Measurements from ENCODE around the gene PPP1R13B.
"Not testable (repeated sequence)": the region's sequence is repeated elsewhere in the genome, so short reads cannot be mapped to it uniquely, and the experiment has no call there.

PPP1R13B gene

GRCh38 chr14:103692159-103692558 lies 155.2 kb downstream of the PPP1R13B start:
- no peak overlapping the region for H2BK5ac ChIP-seq (ENCODE audit: low read length)
- no peak overlapping the region for H3K14ac ChIP-seq (ENCODE audit: low read length)
- peaks cover 7% of the 10 kb centered on the region for H3K79me1 ChIP-seq (ENCODE audit: low read depth, low read length)
- H2BK15ac ChIP-seq (ENCODE audit: low read length), result no peak overlapping the region
- WGBS, 2 donors (ENCODE audit: extremely low coverage in 2 of 2, insufficient read length in 2 of 2, insufficient replicate concordance in 1 of 2), result no CpG with 5 or more reads among the region's 17 CpGs
- H3K4ac ChIP-seq (ENCODE audit: low read length), result no peak overlapping the region
- peaks cover 3 to 9% of the 10 kb centered on the region in 2 donors for H3K4me1 ChIP-seq (ENCODE audit: control insufficient read depth in 2 of 2, insufficient read depth in 1 of 2, low read depth in 1 of 2, low read length in 2 of 2)
- peak overlapping the region; percentile 27 for H3K18ac ChIP-seq (ENCODE audit: low read length)
- H3K36me3 ChIP-seq (replicated peaks in 1 of 2; ENCODE audit: control insufficient read depth in 2 of 2, insufficient read depth in 2 of 2, low read length in 2 of 2), result peaks cover 37 to 90% of the 10 kb centered on the region in 2 donors
- DNase-seq (ENCODE audit: low spot score), result no peak
- no peak overlapping the region for H2AK5ac ChIP-seq (ENCODE audit: low read depth, low read length)
- no peak overlapping the region for H2AFZ ChIP-seq (ENCODE audit: low read length)
- H3K4me2 ChIP-seq (ENCODE audit: insufficient read depth, low read length, poor library complexity, severe bottlenecking), result no peak overlapping the region
- no peaks in the 10 kb centered on the region for H3K27me3 ChIP-seq (ENCODE audit: control insufficient read depth in 3 of 3, insufficient read depth in 3 of 3, low read depth in 1 of 3, low read length in 3 of 3)
- no peak overlapping the region for H3K23ac ChIP-seq (ENCODE audit: low read depth, low read length, poor library complexity)
- no peak overlapping the region for H3K27ac ChIP-seq (replicated peaks; ENCODE audit: low read length)
- no peak overlapping the region for H4K8ac ChIP-seq (ENCODE audit: low read depth, low read length)
- no peak overlapping the region for H3K4me3 ChIP-seq (ENCODE audit: low read length in 2 of 2)
- H2BK12ac ChIP-seq (ENCODE audit: low read length), result no peak overlapping the region
- H2BK120ac ChIP-seq (ENCODE audit: low read depth, low read length), result no peak overlapping the region
- H3K9me3 ChIP-seq (replicated peaks in 1 of 2; ENCODE audit: control insufficient read depth in 2 of 2, insufficient read depth in 1 of 2, low read depth in 1 of 2, low read length in 2 of 2), result no peaks in the 10 kb centered on the region
- no peak overlapping the region for H3K9ac ChIP-seq (ENCODE audit: low read depth, low read length, poor library complexity)
- no peak overlapping the region for H4K91ac ChIP-seq (ENCODE audit: low read depth, low read length, poor library complexity)

GRCh38 chr14:103691655-103692054 lies 155.7 kb downstream of the PPP1R13B start:
- DNase-seq (ENCODE audit: low spot score); H3K4me3 ChIP-seq (ENCODE audit: low read length in 2 of 2); H3K79me1 ChIP-seq (ENCODE audit: low read depth, low read length); H2BK12ac ChIP-seq (ENCODE audit: low read length); H4K91ac ChIP-seq (ENCODE audit: low read depth, low read length, poor library complexity); H3K18ac ChIP-seq (ENCODE audit: low read length); H2BK5ac ChIP-seq (ENCODE audit: low read length); H2BK15ac ChIP-seq (ENCODE audit: low read length); H3K27ac ChIP-seq (replicated peaks; ENCODE audit: low read length); H2AFZ ChIP-seq (ENCODE audit: low read length); H2AK5ac ChIP-seq (ENCODE audit: low read depth, low read length); H3K14ac ChIP-seq (ENCODE audit: low read length); H3K23ac ChIP-seq (ENCODE audit: low read depth, low read length, poor library complexity); H3K9ac ChIP-seq (ENCODE audit: low read depth, low read length, poor library complexity); H3K27me3 ChIP-seq (ENCODE audit: control insufficient read depth in 3 of 3, insufficient read depth in 3 of 3, low read depth in 1 of 3, low read length in 3 of 3); H2BK120ac ChIP-seq (ENCODE audit: low read depth, low read length); H3K4me1 ChIP-seq (ENCODE audit: control insufficient read depth in 2 of 2, insufficient read depth in 1 of 2, low read depth in 1 of 2, low read length in 2 of 2); H3K4me2 ChIP-seq (ENCODE audit: insufficient read depth, low read length, poor library complexity, severe bottlenecking); H3K4ac ChIP-seq (ENCODE audit: low read length); H3K9me3 ChIP-seq (replicated peaks in 1 of 2; ENCODE audit: control insufficient read depth in 2 of 2, insufficient read depth in 1 of 2, low read depth in 1 of 2, low read length in 2 of 2); H4K8ac ChIP-seq (ENCODE audit: low read depth, low read length): not testable (repeated sequence)
- WGBS, 2 donors (ENCODE audit: extremely low coverage in 2 of 2, insufficient read length in 2 of 2, insufficient replicate concordance in 1 of 2), result no CpG with 5 or more reads among the region's 5 CpGs
- peaks cover 41 to 90% of the 10 kb centered on the region in 2 donors for H3K36me3 ChIP-seq (replicated peaks in 1 of 2; ENCODE audit: control insufficient read depth in 2 of 2, insufficient read depth in 2 of 2, low read length in 2 of 2)

- no peak overlapping the region for H2BK5ac ChIP-seq (ENCODE audit: low read length)
- DNase-seq (ENCODE audit: low spot score), result no peak
Observed at GRCh38 chr14:103690332-103690731, 157.0 kb downstream of the PPP1R13B start.

GRCh38 chr14:103688906-103689902 lies 158.2 kb downstream of the PPP1R13B start:
- H4K91ac ChIP-seq (ENCODE audit: low read depth, low read length, poor library complexity), result no peak overlapping the region
- H3K18ac ChIP-seq (ENCODE audit: low read length), result no peak overlapping the region
- no peak overlapping the region for H3K9ac ChIP-seq (ENCODE audit: low read depth, low read length, poor library complexity)
- H3K4me2 ChIP-seq (ENCODE audit: insufficient read depth, low read length, poor library complexity, severe bottlenecking), result no peak overlapping the region
- H3K9me3 ChIP-seq (replicated peaks in 1 of 2; ENCODE audit: control insufficient read depth in 2 of 2, insufficient read depth in 1 of 2, low read depth in 1 of 2, low read length in 2 of 2), result no peaks in the 10 kb centered on the region
- no peak overlapping the region for H4K8ac ChIP-seq (ENCODE audit: low read depth, low read length)
- 100% methylated on average over 4 of the region's 16 CpGs; no CpG with 5 or more reads in 1 of the 2 donors for WGBS, 2 donors (ENCODE audit: extremely low coverage in 2 of 2, insufficient read length in 2 of 2, insufficient replicate concordance in 1 of 2)
- peaks cover 3% of the 10 kb centered on the region for H3K79me1 ChIP-seq (ENCODE audit: low read depth, low read length)
- no peak for DNase-seq (ENCODE audit: low spot score)
- no peak overlapping the region for H2BK120ac ChIP-seq (ENCODE audit: low read depth, low read length)
- H3K4me1 ChIP-seq (ENCODE audit: control insufficient read depth in 2 of 2, insufficient read depth in 1 of 2, low read depth in 1 of 2, low read length in 2 of 2), result no peaks in the 10 kb centered on the region
- peaks cover 37 to 92% of the 10 kb centered on the region in 2 donors for H3K36me3 ChIP-seq (replicated peaks in 1 of 2; ENCODE audit: control insufficient read depth in 2 of 2, insufficient read depth in 2 of 2, low read length in 2 of 2)
- H3K4me3 ChIP-seq (ENCODE audit: low read length in 2 of 2), result no peak overlapping the region
- no peak overlapping the region for H3K23ac ChIP-seq (ENCODE audit: low read depth, low read length, poor library complexity)
- no peak overlapping the region for H3K27ac ChIP-seq (replicated peaks; ENCODE audit: low read length)
- no peak overlapping the region for H2AFZ ChIP-seq (ENCODE audit: low read length)
- H3K27me3 ChIP-seq (ENCODE audit: control insufficient read depth in 3 of 3, insufficient read depth in 3 of 3, low read depth in 1 of 3, low read length in 3 of 3), result no peaks in the 10 kb centered on the region
- H2AK5ac ChIP-seq (ENCODE audit: low read depth, low read length), result no peak overlapping the region
- no peak overlapping the region for H2BK15ac ChIP-seq (ENCODE audit: low read length)
- H3K14ac ChIP-seq (ENCODE audit: low read length), result no peak overlapping the region
- H3K4ac ChIP-seq (ENCODE audit: low read length), result no peak overlapping the region
- no peak overlapping the region for H2BK12ac ChIP-seq (ENCODE audit: low read length)
- no peak overlapping the region for H2BK5ac ChIP-seq (ENCODE audit: low read length)

More at GRCh38 chr14:103690332-103690731, 157.0 kb downstream of the PPP1R13B start:
- H3K79me1 ChIP-seq (ENCODE audit: low read depth, low read length), result peaks cover 5% of the 10 kb centered on the region
- H3K36me3 ChIP-seq (replicated peaks in 1 of 2; ENCODE audit: control insufficient read depth in 2 of 2, insufficient read depth in 2 of 2, low read length in 2 of 2), result peaks cover 41 to 91% of the 10 kb centered on the region in 2 donors
- no peak overlapping the region for H4K91ac ChIP-seq (ENCODE audit: low read depth, low read length, poor library complexity)
- no peak overlapping the region for H3K4me3 ChIP-seq (ENCODE audit: low read length in 2 of 2)
- H2BK15ac ChIP-seq (ENCODE audit: low read length), result no peak overlapping the region
- H2AK5ac ChIP-seq (ENCODE audit: low read depth, low read length), result no peak overlapping the region
- peaks cover 0 to under 1% of the 10 kb centered on the region in 2 donors for H3K4me1 ChIP-seq (ENCODE audit: control insufficient read depth in 2 of 2, insufficient read depth in 1 of 2, low read depth in 1 of 2, low read length in 2 of 2)
- no peak overlapping the region for H2BK120ac ChIP-seq (ENCODE audit: low read depth, low read length)
- H2BK12ac ChIP-seq (ENCODE audit: low read length), result no peak overlapping the region
- no peak overlapping the region for H3K27ac ChIP-seq (replicated peaks; ENCODE audit: low read length)
- H3K14ac ChIP-seq (ENCODE audit: low read length), result no peak overlapping the region
- no peak overlapping the region for H4K8ac ChIP-seq (ENCODE audit: low read depth, low read length)
- H3K4me2 ChIP-seq (ENCODE audit: insufficient read depth, low read length, poor library complexity, severe bottlenecking), result no peak overlapping the region
- H3K18ac ChIP-seq (ENCODE audit: low read length), result no peak overlapping the region
- H3K9ac ChIP-seq (ENCODE audit: low read depth, low read length, poor library complexity), result no peak overlapping the region
- H2AFZ ChIP-seq (ENCODE audit: low read length), result no peak overlapping the region
- H3K4ac ChIP-seq (ENCODE audit: low read length), result no peak overlapping the region
- no peak overlapping the region for H3K23ac ChIP-seq (ENCODE audit: low read depth, low read length, poor library complexity)
- no CpG with 5 or more reads among the region's 8 CpGs for WGBS, 2 donors (ENCODE audit: extremely low coverage in 2 of 2, insufficient read length in 2 of 2, insufficient replicate concordance in 1 of 2)
- no peaks in the 10 kb centered on the region for H3K9me3 ChIP-seq (replicated peaks in 1 of 2; ENCODE audit: control insufficient read depth in 2 of 2, insufficient read depth in 1 of 2, low read depth in 1 of 2, low read length in 2 of 2)
- no peaks in the 10 kb centered on the region for H3K27me3 ChIP-seq (ENCODE audit: control insufficient read depth in 3 of 3, insufficient read depth in 3 of 3, low read depth in 1 of 3, low read length in 3 of 3)
